ENCODE measurements around the gene GNB1L. TPM values are rescaled to one million over a fixed set of nuclear protein-coding genes. Genes with fewer than 3 reads are reported as not detected.
A peak's percentile ranks its signal among the peaks of the same experiment; 100 is the strongest.

The GNB1L gene
- total and polyA plus RNA-seq, 2 of the 13 experiments (the other 11 are each of a cell fraction or from before 2014, with no cell fraction given), result 2.5 to 7.4 TPM

GRCh38 chr22:19840059-19840458 lies 14.6 kb downstream of the GNB1L start:
- WGBS (ENCODE audit: low lambda C conversion rate), result 48% methylated on average over 4 of the region's 4 CpGs
- Histone ChIP-seq H3K4me3 (replicated peaks in 1 of 3; ENCODE audit: insufficient read depth in 1 of 3, low read depth in 2 of 3, low read length in 3 of 3) (no peak overlapping the region), H3K9me3 (ENCODE audit: low read length) (no peaks in the 10 kb centered on the region), H3K27ac (ENCODE audit: extremely low read length, insufficient read depth, low read length) (peak overlapping the region; percentile 8), H3K9ac (ENCODE audit: insufficient read depth, low read depth, low read length) (no peak overlapping the region), H2AFZ (ENCODE audit: low read length) (no peak overlapping the region), H3K4me1 (ENCODE audit: insufficient read depth, low read length) (peaks cover 28% of the 10 kb centered on the region), H4K20me1 (ENCODE audit: insufficient read depth, low read length) (no peaks in the 10 kb centered on the region), H3K36me3 (replicated peaks in 1 of 2; ENCODE audit: control insufficient read depth in 1 of 2, insufficient read depth in 2 of 2, low read length in 2 of 2) (no peaks in the 10 kb centered on the region), H3K79me2 (ENCODE audit: insufficient read depth, low read length) (no peaks in the 10 kb centered on the region), H3K27me3 (ENCODE audit: control insufficient read depth in 1 of 2, insufficient read depth in 2 of 2, low read length in 2 of 2) (no peaks in the 10 kb centered on the region), H3K4me2 (ENCODE audit: low read depth, low read length) (peak overlapping the region; percentile 2; the same call in 1 of the 2 replicates)
- DNase-seq (ENCODE audit: low spot score) (peak; percentile 69), ATAC-seq (peak; percentile 21), FAIRE-seq (peak; percentile 43)
- TF ChIP-seq MAFF (IDR thresholded peaks at IDR 0.05; ENCODE audit: low read depth, low read length), result peak; percentile 63
- TF ChIP-seq ZNF101 (CRISPR knock-in tag; IDR thresholded peaks at IDR 0.05; ENCODE audit: borderline replicate concordance, low read depth), result no peak
- TF ChIP-seq ZNF3 (CRISPR knock-in tag; IDR thresholded peaks at IDR 0.05), result no peak
- peak; percentile 38 for TF ChIP-seq CEBPG (CRISPR knock-in tag; IDR thresholded peaks at IDR 0.05)
- no peak for TF ChIP-seq ZBTB44 (CRISPR knock-in tag; IDR thresholded peaks at IDR 0.05)
- TF ChIP-seq ZNF512B (CRISPR knock-in tag; IDR thresholded peaks at IDR 0.05; ENCODE audit: borderline replicate concordance), result no peak
- TF ChIP-seq ZMYM2 (CRISPR knock-in tag; IDR thresholded peaks at IDR 0.05), result 0 out of 2 replicates have a peak, but pooled peaks have one; percentile 14
- TF ChIP-seq NFIB (CRISPR knock-in tag; IDR thresholded peaks at IDR 0.05; ENCODE audit: borderline replicate concordance), result no peak
- TF ChIP-seq CEBPB (IDR thresholded peaks at IDR 0.05; ENCODE audit: borderline replicate concordance, low read depth, low read length), result peak; percentile 41; the same call in 1 of the 2 replicates
- 0 out of 2 replicates have a peak, but pooled peaks have one; percentile 12 for TF ChIP-seq CREM (IDR thresholded peaks at IDR 0.05)
- no peak for TF ChIP-seq CREM (CRISPR knock-in tag; IDR thresholded peaks at IDR 0.05)
- no peak for TF ChIP-seq SPEN (CRISPR knock-in tag; IDR thresholded peaks at IDR 0.05; ENCODE audit: low read depth)
- TF ChIP-seq MAFK (conservative IDR thresholded peaks at IDR 0.05 in 1 of 2, IDR thresholded peaks at IDR 0.05 in 1 of 2; ENCODE audit: low read length in 2 of 2), result peak; percentile 58 to 62
- no peak for TF ChIP-seq PAF1 (CRISPR knock-in tag; IDR thresholded peaks at IDR 0.05)
- intact Hi-C loops (cut with micrococcal nuclease; ENCODE audit: unreplicated experiment), result no loop called here
- CTCF ChIA-PET (ENCODE audit: low intra/inter-chr PET ratio, low total read pairs), result no interaction called here
- BruUV-seq (replicated peaks), result no TSS peak
- in situ Hi-C loops (cut with HindIII; ENCODE audit: extremely low pct_ligation_motif_present, low pct_unique_long_range_greater_than_20kb), result no loop called here
- POLR2A ChIA-PET, result interaction anchor here (0.6 to 1.3 kb wide), 6 partner anchors 14 to 661 kb away, joined by 3 to 6 read pairs (median 3); partner anchors contain the start of genes COMT, GNB1L, RTL10 and SLC25A1

Data from HepG2 (cell line).